Hepatocyte (in vitro differentiated cells): ENCODE data around the gene TMEM145.

Source experiments
- CTCF ChIP-seq: fragments of 200-600 bp; sonication (generic); IDR thresholded peaks from 2 replicates; pipeline ENCODE4 v1.5.1; 2016; ENCODE audit warnings: antibody characterized with exemption, mild to moderate bottlenecking; ENCODE audit not compliant: poor library complexity
- EZH2 ChIP-seq: fragments of 200-600 bp; sonication (generic); IDR thresholded peaks from 2 replicates; pipeline ENCODE4 v1.6.1; 2016; ENCODE audit warnings: antibody characterized with exemption, mild to moderate bottlenecking, borderline replicate concordance

DNA sequence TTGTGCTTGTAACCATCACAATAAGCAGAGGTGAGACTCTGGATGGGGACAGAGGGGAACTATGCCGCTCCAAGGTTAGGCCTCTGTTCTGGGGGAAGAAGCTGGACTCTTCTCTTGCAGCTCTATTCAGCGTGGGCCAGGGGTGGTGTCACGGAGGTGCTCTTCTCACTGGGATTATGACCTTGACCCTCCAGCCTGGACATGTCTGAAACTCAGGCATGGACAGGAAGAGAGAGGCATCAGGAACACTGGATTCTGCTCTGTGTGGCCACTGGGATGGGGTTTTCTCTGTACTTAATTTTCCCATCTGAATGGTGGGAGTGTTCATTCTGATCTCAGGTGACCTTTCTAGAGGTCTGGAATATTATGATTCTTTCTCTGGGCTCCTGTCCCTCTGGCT is 19.9 kb downstream of the TMEM145 start:
- no peak for TF ChIP-seq CTCF
- TF ChIP-seq EZH2: no peak
